Esophagus (tissue), 2 donors: ENCODE results near the gene SLC44A3. TPM values are rescaled to one million over a fixed set of nuclear protein-coding genes. Genes with fewer than 3 reads are reported as not detected.

Source experiments
- H3K27ac ChIP-seq, 2 donors: one replicate each; pipeline ENCODE4 v1.5.1; 2013; ENCODE audit warnings: low read depth in 2 of 2, mild to moderate bottlenecking in 2 of 2, inconsistent platforms in 1 of 2, low read length in 1 of 2, moderate library complexity in 1 of 2
- H3K27me3 ChIP-seq, 2 donors: one replicate each; pipeline ENCODE4 v1.6.1; 2013; ENCODE audit warnings: low read length in 2 of 2, control low read depth in 1 of 2, mild to moderate bottlenecking in 1 of 2; ENCODE audit not compliant: insufficient read depth in 2 of 2, control insufficient read depth in 1 of 2
- H3K36me3 ChIP-seq, 2 donors: one replicate each; pipeline ENCODE4 v1.6.1; 2013; ENCODE audit warnings: low read length in 1 of 2; ENCODE audit not compliant: control insufficient read depth in 2 of 2, insufficient read depth in 2 of 2
- H3K4me1 ChIP-seq, 2 donors: one replicate each; pipeline ENCODE4 v1.6.1; 2013; ENCODE audit warnings: low read length in 1 of 2; ENCODE audit not compliant: control insufficient read depth in 2 of 2, insufficient read depth in 2 of 2
- H3K4me3 ChIP-seq, 2 donors: one replicate each; pipeline ENCODE4 v1.5.1; 2013; ENCODE audit warnings: low read length in 2 of 2, mild to moderate bottlenecking in 2 of 2, low read depth in 1 of 2, moderate library complexity in 1 of 2
- H3K9me3 ChIP-seq, 2 donors: one replicate each; pipeline ENCODE4 v1.6.1; 2013; ENCODE audit warnings: mild to moderate bottlenecking in 2 of 2, low read depth in 1 of 2, low read length in 1 of 2, moderate library complexity in 1 of 2; ENCODE audit not compliant: control insufficient read depth in 2 of 2, insufficient read depth in 1 of 2
- WGBS, 2 donors: extraction: QIAGEN DNeasy Blood & Tissue Kit; methylation state at CpG; one replicate each; pipeline ENCODE4 v1.1.7; 2013; 5-methylcytosine and 5-hydroxymethylcytosine counted together
- polyA plus RNA-seq, 2 donors: library from polyadenylated mRNA; stranded (reverse); fragments of 200-250 nt; gene quantifications; one replicate each; pipeline ENCODE4 v1.2.3, GENCODE V29; 2013
- donor health status: healthy with polysubstance abuse.
- donor health status: Bipolar disorder and iron deficiency.

The SLC44A3 gene
- polyA plus RNA-seq, 2 donors: 7.0 to 7.4 TPM

GRCh38 chr1:94797291-94797690 is 22.9 kb upstream of the SLC44A3 start:
- Histone ChIP-seq H3K9me3 (no peaks in the 10 kb centered on the region), H3K27me3 (no peaks in the 10 kb centered on the region), H3K4me3 (no peak overlapping the region), H3K36me3 (no peaks in the 10 kb centered on the region), H3K27ac (no peak overlapping the region), H3K4me1 (peaks cover 3 to 5% of the 10 kb centered on the region in 2 donors)
- 68 to 76% methylated on average over 1 of the region's 1 CpG for WGBS, 2 donors

- H3K9me3 ChIP-seq: no peaks in the 10 kb centered on the region
- no peaks in the 10 kb centered on the region for H3K36me3 ChIP-seq
- H3K4me1 ChIP-seq: peaks cover 3 to 5% of the 10 kb centered on the region in 2 donors
- no peaks in the 10 kb centered on the region for H3K27me3 ChIP-seq
- H3K27ac ChIP-seq: no peak overlapping the region
- H3K4me3 ChIP-seq: no peak overlapping the region
- 67 to 78% methylated on average over 3 of the region's 3 CpGs for WGBS, 2 donors
These were observed 22.1 kb upstream of the SLC44A3 start for GRCh38 chr1:94798054-94798453.

- Histone ChIP-seq H3K36me3 (no peaks in the 10 kb centered on the region), H3K9me3 (no peaks in the 10 kb centered on the region), H3K27me3 (no peaks in the 10 kb centered on the region), H3K27ac (no peak overlapping the region), H3K4me3 (no peak overlapping the region), H3K4me1 (peaks cover 3 to 5% of the 10 kb centered on the region in 2 donors)
- 82 to 86% methylated on average over 2 of the region's 2 CpGs for WGBS, 2 donors
These were observed 21.7 kb upstream of the SLC44A3 start for GRCh38 chr1:94798462-94798861.

- Histone ChIP-seq H3K27ac (no peak overlapping the region), H3K4me1 (peaks cover 3 to 5% of the 10 kb centered on the region in 2 donors), H3K4me3 (no peak overlapping the region), H3K36me3 (no peaks in the 10 kb centered on the region), H3K9me3 (no peaks in the 10 kb centered on the region), H3K27me3 (no peaks in the 10 kb centered on the region)
- WGBS, 2 donors: 77 to 80% methylated on average over 4 of the region's 4 CpGs
These were observed 21.0 kb upstream of the SLC44A3 start for GRCh38 chr1:94799206-94799605.

GRCh38 chr1:94801919-94802546 is 18.1 kb upstream of the SLC44A3 start:
- no peaks in the 10 kb centered on the region for H3K27me3 ChIP-seq
- H3K4me3 ChIP-seq: no peak overlapping the region
- peak overlapping the region; percentile 14 to 57 for H3K27ac ChIP-seq
- 34 to 43% methylated on average over 7 of the region's 7 CpGs for WGBS, 2 donors
- no peaks in the 10 kb centered on the region for H3K9me3 ChIP-seq
- no peaks in the 10 kb centered on the region for H3K36me3 ChIP-seq
- peaks cover 0 to 2% of the 10 kb centered on the region in 2 donors for H3K4me1 ChIP-seq

- Histone ChIP-seq H3K4me3 (no peak overlapping the region), H3K9me3 (no peaks in the 10 kb centered on the region), H3K27me3 (no peaks in the 10 kb centered on the region), H3K36me3 (no peaks in the 10 kb centered on the region), H3K27ac (peak overlapping the region in 1 of 2 donors; percentile 66), H3K4me1 (peaks cover 0 to 2% of the 10 kb centered on the region in 2 donors)
- WGBS, 2 donors: 78 to 81% methylated on average over 3 of the region's 3 CpGs
These were observed 17.1 kb upstream of the SLC44A3 start for GRCh38 chr1:94803106-94803505.

GRCh38 chr1:94803517-94804441 is 16.4 kb upstream of the SLC44A3 start:
- H3K36me3 ChIP-seq: no peaks in the 10 kb centered on the region
- WGBS, 2 donors: 58 to 71% methylated on average over 8 of the region's 8 CpGs
- peak overlapping the region in 1 of 2 donors; percentile 55 for H3K27ac ChIP-seq
- no peak overlapping the region for H3K4me3 ChIP-seq
- H3K27me3 ChIP-seq: no peaks in the 10 kb centered on the region
- H3K4me1 ChIP-seq: peaks cover 0 to 2% of the 10 kb centered on the region in 2 donors
- no peaks in the 10 kb centered on the region for H3K9me3 ChIP-seq

GRCh38 chr1:94804442-94804837 is 15.7 kb upstream of the SLC44A3 start:
- H3K27me3 ChIP-seq: no peaks in the 10 kb centered on the region

GRCh38 chr1:94805912-94806311 is 14.2 kb upstream of the SLC44A3 start:
- no peak overlapping the region for H3K27ac ChIP-seq
- no peak overlapping the region for H3K4me3 ChIP-seq
- WGBS, 2 donors: 15 to 17% methylated on average over 4 of the region's 4 CpGs

More at GRCh38 chr1:94804442-94804837, 15.7 kb upstream of the SLC44A3 start:
- no peaks in the 10 kb centered on the region for H3K9me3 ChIP-seq
- no peaks in the 10 kb centered on the region for H3K36me3 ChIP-seq
- no peak overlapping the region for H3K27ac ChIP-seq
- WGBS, 2 donors: 75 to 86% methylated on average over 3 of the region's 3 CpGs
- no peak overlapping the region for H3K4me3 ChIP-seq
- peaks cover 0 to 2% of the 10 kb centered on the region in 2 donors for H3K4me1 ChIP-seq

More at GRCh38 chr1:94805912-94806311, 14.2 kb upstream of the SLC44A3 start:
- Histone ChIP-seq H3K36me3 (no peaks in the 10 kb centered on the region), H3K4me1 (peaks cover 0 to 2% of the 10 kb centered on the region in 2 donors), H3K27me3 (no peaks in the 10 kb centered on the region), H3K9me3 (no peaks in the 10 kb centered on the region)
